Osteoblast (primary cell): ENCODE data around the gene ZNF282. TPM values are rescaled to one million over a fixed set of nuclear protein-coding genes. Genes with fewer than 3 reads are reported as not detected.
"Not testable (repeated sequence)": the region's sequence is repeated elsewhere in the genome, so short reads cannot be mapped to it uniquely, and the experiment has no call there.

Source experiments
- DNase-seq: peaks from one replicate; pipeline ENCODE4 v3.0.0; 2011; ENCODE audit warnings: low spot score, mixed read lengths; ENCODE audit not compliant: insufficient read length; ENCODE audit errors: missing footprints
- H2AFZ ChIP-seq: 2 replicates; pipeline ENCODE4 v1.6.0; 2011; ENCODE audit warnings: mild to moderate bottlenecking, low read length
- H3K27ac ChIP-seq: 2 replicates; pipeline ENCODE4 v1.5.1; 2011; ENCODE audit warnings: mild to moderate bottlenecking, low read depth, low read length, moderate library complexity
- H3K27me3 ChIP-seq: 2 replicates; pipeline ENCODE4 v1.6.0; 2012; ENCODE audit warnings: mild to moderate bottlenecking, control low read depth, inconsistent platforms, low read length, moderate library complexity; ENCODE audit not compliant: insufficient read depth
- H3K36me3 ChIP-seq: 2 replicates; pipeline ENCODE4 v1.5.1; 2011; ENCODE audit warnings: mild to moderate bottlenecking, low read length, control low read depth, moderate library complexity; ENCODE audit not compliant: insufficient read depth
- H3K4me1 ChIP-seq: 2 replicates; pipeline ENCODE4 v1.5.1; 2011; ENCODE audit warnings: mild to moderate bottlenecking, low read length, control low read depth, moderate library complexity; ENCODE audit not compliant: insufficient read depth
- H3K4me2 ChIP-seq: 2 replicates; pipeline ENCODE4 v1.6.0; 2011; ENCODE audit warnings: mild to moderate bottlenecking, low read length; ENCODE audit not compliant: insufficient read depth
- H3K4me3 ChIP-seq: fragments of 200-600 bp; sonication (generic); 3 replicates; pipeline ENCODE4 v1.5.1; 2012; ENCODE audit warnings: mild to moderate bottlenecking, low read length, inconsistent platforms; ENCODE audit not compliant: insufficient read depth
- H3K79me2 ChIP-seq: 2 replicates; pipeline ENCODE4 v1.6.0; 2012; ENCODE audit warnings: mild to moderate bottlenecking, low read length, control low read depth, inconsistent platforms; ENCODE audit not compliant: insufficient read depth
- H3K9me3 ChIP-seq: 2 replicates; pipeline ENCODE4 v1.5.1; 2011; ENCODE audit warnings: low read depth, low read length, control low read depth
- H4K20me1 ChIP-seq: 2 replicates; pipeline ENCODE4 v1.6.0; 2012; ENCODE audit warnings: mild to moderate bottlenecking, low read length, control low read depth; ENCODE audit not compliant: insufficient read depth
- CTCF ChIP-seq: IDR thresholded peaks from 2 replicates; pipeline ENCODE4 v1.5.1; 2011; ENCODE audit warnings: mild to moderate bottlenecking, low read depth, low read length, moderate library complexity; ENCODE audit errors: extremely low read depth
- total RNA-seq: library from RNA; depleted of rRNA; stranded (reverse); fragments of >200 nt; gene quantifications from 2 replicates; pipeline ENCODE4 v1.2.3, GENCODE V29; 2012

ZNF282 gene
- total RNA-seq, 1 donor, result 28.6 TPM

GRCh38 chr7:149261316-149261828 lies 66.0 kb downstream of the ZNF282 start:
- Histone ChIP-seq H3K27me3 (no peaks in the 10 kb centered on the region), H3K9me3 (no peaks in the 10 kb centered on the region), H3K4me2 (peak overlapping the region; percentile 88), H3K27ac (peak overlapping the region; percentile 96), H3K36me3 (peaks cover 18% of the 10 kb centered on the region), H3K79me2 (peaks cover 32% of the 10 kb centered on the region), H2AFZ (peak overlapping the region; percentile 82), H3K4me1 (peaks cover 10% of the 10 kb centered on the region), H3K4me3 (peak overlapping the region; percentile 78), H4K20me1 (peaks cover 2% of the 10 kb centered on the region)
- no peak for TF ChIP-seq CTCF
- no peak for DNase-seq

GRCh38 chr7:149261829-149262617 lies 66.7 kb downstream of the ZNF282 start, which contains the start of gene ZNF783:
Gene ZNF783 (plus strand): TSS chr7:149262196. CDS start chr7:149262334, 138 bp downstream.
- peaks cover 25% of the 10 kb centered on the region for H3K36me3 ChIP-seq
- H4K20me1 ChIP-seq, result peaks cover 2% of the 10 kb centered on the region
- peak within 1 kb of the TSS; percentile 82 for H2AFZ ChIP-seq
- peak within 1 kb of the TSS; percentile 78 for H3K4me3 ChIP-seq
- H3K79me2 ChIP-seq, result peaks cover 32% of the 10 kb centered on the region
- H3K27me3 ChIP-seq, result no peaks in the 10 kb centered on the region
- H3K27ac ChIP-seq, result peak within 1 kb of the TSS; percentile 96
- peaks cover 10% of the 10 kb centered on the region for H3K4me1 ChIP-seq
- TF ChIP-seq CTCF, result peak; percentile 53
- peak; percentile 99 for DNase-seq
- peak within 1 kb of the TSS; percentile 88 for H3K4me2 ChIP-seq
- no peaks in the 10 kb centered on the region for H3K9me3 ChIP-seq

GRCh38 chr7:149266451-149266850 lies 71.1 kb downstream of the ZNF282 start:
- Histone ChIP-seq H2AFZ (no peak overlapping the region), H3K4me1 (peaks cover 1% of the 10 kb centered on the region), H3K27me3 (no peaks in the 10 kb centered on the region), H3K27ac (no peak overlapping the region), H3K4me3 (no peak overlapping the region), H3K79me2 (peaks cover 50% of the 10 kb centered on the region), H3K36me3 (peaks cover 46% of the 10 kb centered on the region), H4K20me1 (peaks cover 4% of the 10 kb centered on the region), H3K9me3 (no peaks in the 10 kb centered on the region), H3K4me2 (no peak overlapping the region)
- TF ChIP-seq CTCF, result no peak
- peak; percentile 5 for DNase-seq

- Histone ChIP-seq H3K27me3 (no peaks in the 10 kb centered on the region), H3K9me3 (no peaks in the 10 kb centered on the region), H3K79me2 (peaks cover 53% of the 10 kb centered on the region), H3K4me3 (no peak overlapping the region), H3K27ac (no peak overlapping the region), H3K4me1 (no peaks in the 10 kb centered on the region), H3K4me2 (no peak overlapping the region), H3K36me3 (peaks cover 46% of the 10 kb centered on the region), H2AFZ (no peak overlapping the region), H4K20me1 (peaks cover 4% of the 10 kb centered on the region)
- peak; percentile 27 for DNase-seq
- TF ChIP-seq CTCF, result no peak
Observed at GRCh38 chr7:149267733-149268132, 72.4 kb downstream of the ZNF282 start.

- H3K4me2 ChIP-seq, DNase-seq, H3K4me3 ChIP-seq, H3K27ac ChIP-seq, H3K4me1 ChIP-seq, H2AFZ ChIP-seq, H3K9me3 ChIP-seq, H3K27me3 ChIP-seq: not testable (repeated sequence)
- H3K36me3 ChIP-seq, result peaks cover 48% of the 10 kb centered on the region
- peaks cover 10% of the 10 kb centered on the region for H4K20me1 ChIP-seq
- peaks cover 21% of the 10 kb centered on the region for H3K79me2 ChIP-seq
Observed at GRCh38 chr7:149274424-149274823, 79.1 kb downstream of the ZNF282 start.
